ENCODE results near the gene TPPP2.

Gene TPPP2

GRCh38 chr14:21026988-21027315, 3.1 kb upstream of the TPPP2 start:
- TF ChIP-seq CTCF (IDR thresholded peaks at IDR 0.05; ENCODE audit: borderline replicate concordance, insufficient read depth, low read depth, low read length) = no peak
- no peak overlapping the region for H3K4me3 ChIP-seq (ENCODE audit: low read depth, low read length)

- no peak for TF ChIP-seq CTCF (IDR thresholded peaks at IDR 0.05; ENCODE audit: borderline replicate concordance, insufficient read depth, low read depth, low read length)
- H3K4me3 ChIP-seq (ENCODE audit: low read depth, low read length) = no peak overlapping the region
Measured at GRCh38 chr14:21030531-21030930, 514 bp downstream of the TPPP2 start.

- TF ChIP-seq CTCF (IDR thresholded peaks at IDR 0.05; ENCODE audit: borderline replicate concordance, insufficient read depth, low read depth, low read length) = no peak
- H3K4me3 ChIP-seq (ENCODE audit: low read depth, low read length) = no peak overlapping the region
Measured at GRCh38 chr14:21032326-21033132, 2.5 kb downstream of the TPPP2 start.

GRCh38 chr14:21033133-21033698, 3.2 kb downstream of the TPPP2 start:
- TF ChIP-seq CTCF (IDR thresholded peaks at IDR 0.05; ENCODE audit: borderline replicate concordance, insufficient read depth, low read depth, low read length) = no peak
- H3K4me3 ChIP-seq (ENCODE audit: low read depth, low read length) = no peak overlapping the region

GRCh38 chr14:21034707-21035106, 4.7 kb downstream of the TPPP2 start, which contains the start of gene RNASE13:
TSS of gene RNASE13 (minus strand) at chr14:21034807. CDS start at chr14:21034288, 519 bp downstream.
- no peak within 1 kb of the TSS for H3K4me3 ChIP-seq (ENCODE audit: low read depth, low read length)
- TF ChIP-seq CTCF (IDR thresholded peaks at IDR 0.05; ENCODE audit: borderline replicate concordance, insufficient read depth, low read depth, low read length) = no peak

- TF ChIP-seq CTCF (IDR thresholded peaks at IDR 0.05; ENCODE audit: borderline replicate concordance, insufficient read depth, low read depth, low read length) = no peak
- H3K4me3 ChIP-seq (ENCODE audit: low read depth, low read length) = no peak overlapping the region
Measured at GRCh38 chr14:21036751-21037150, 6.7 kb downstream of the TPPP2 start.

- TF ChIP-seq CTCF (IDR thresholded peaks at IDR 0.05; ENCODE audit: borderline replicate concordance, insufficient read depth, low read depth, low read length) = no peak
- H3K4me3 ChIP-seq (ENCODE audit: low read depth, low read length) = no peak overlapping the region
Measured at GRCh38 chr14:21037156-21037555, 7.1 kb downstream of the TPPP2 start.
